GM10266 (cell line): ENCODE measurements around the gene HMG20A.

ENCODE experiments used
- DNase-seq: peaks from one replicate; pipeline ENCODE4 v3.0.0; 2012; ENCODE audit errors: extremely low spot score
- TF ChIP-seq, protein P1 (sequence below): IDR thresholded peaks from 2 replicates; pipeline ENCODE4 v1.5.1; 2012; ENCODE audit warnings: mild to moderate bottlenecking, low read depth; ENCODE audit not compliant: control insufficient read depth, insufficient read depth; ENCODE audit errors: missing control alignments

HMG20A gene

DNA sequence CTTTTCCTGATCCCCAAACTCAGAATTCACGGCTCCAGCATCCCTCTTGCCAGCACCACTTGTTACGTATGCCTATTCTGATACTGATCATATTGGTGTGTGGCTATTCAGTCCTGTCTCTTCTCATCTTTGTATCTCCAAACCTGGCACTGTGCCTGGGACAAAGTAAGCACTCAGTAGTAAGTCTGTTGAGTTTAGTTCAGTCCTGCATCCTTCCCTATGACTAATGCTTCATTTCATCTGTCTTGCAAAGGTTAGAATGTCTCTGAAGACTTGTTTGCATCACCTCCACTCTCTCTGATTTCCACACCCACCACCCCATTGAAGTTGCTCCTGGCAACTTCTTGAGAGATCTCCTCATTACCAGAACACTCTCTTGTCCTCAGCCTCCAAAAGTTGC, 80.3 kb downstream of the HMG20A start:
- TF ChIP-seq, protein P1, sequence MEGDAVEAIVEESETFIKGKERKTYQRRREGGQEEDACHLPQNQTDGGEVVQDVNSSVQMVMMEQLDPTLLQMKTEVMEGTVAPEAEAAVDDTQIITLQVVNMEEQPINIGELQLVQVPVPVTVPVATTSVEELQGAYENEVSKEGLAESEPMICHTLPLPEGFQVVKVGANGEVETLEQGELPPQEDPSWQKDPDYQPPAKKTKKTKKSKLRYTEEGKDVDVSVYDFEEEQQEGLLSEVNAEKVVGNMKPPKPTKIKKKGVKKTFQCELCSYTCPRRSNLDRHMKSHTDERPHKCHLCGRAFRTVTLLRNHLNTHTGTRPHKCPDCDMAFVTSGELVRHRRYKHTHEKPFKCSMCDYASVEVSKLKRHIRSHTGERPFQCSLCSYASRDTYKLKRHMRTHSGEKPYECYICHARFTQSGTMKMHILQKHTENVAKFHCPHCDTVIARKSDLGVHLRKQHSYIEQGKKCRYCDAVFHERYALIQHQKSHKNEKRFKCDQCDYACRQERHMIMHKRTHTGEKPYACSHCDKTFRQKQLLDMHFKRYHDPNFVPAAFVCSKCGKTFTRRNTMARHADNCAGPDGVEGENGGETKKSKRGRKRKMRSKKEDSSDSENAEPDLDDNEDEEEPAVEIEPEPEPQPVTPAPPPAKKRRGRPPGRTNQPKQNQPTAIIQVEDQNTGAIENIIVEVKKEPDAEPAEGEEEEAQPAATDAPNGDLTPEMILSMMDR, result no peak
- no peak for DNase-seq

DNA sequence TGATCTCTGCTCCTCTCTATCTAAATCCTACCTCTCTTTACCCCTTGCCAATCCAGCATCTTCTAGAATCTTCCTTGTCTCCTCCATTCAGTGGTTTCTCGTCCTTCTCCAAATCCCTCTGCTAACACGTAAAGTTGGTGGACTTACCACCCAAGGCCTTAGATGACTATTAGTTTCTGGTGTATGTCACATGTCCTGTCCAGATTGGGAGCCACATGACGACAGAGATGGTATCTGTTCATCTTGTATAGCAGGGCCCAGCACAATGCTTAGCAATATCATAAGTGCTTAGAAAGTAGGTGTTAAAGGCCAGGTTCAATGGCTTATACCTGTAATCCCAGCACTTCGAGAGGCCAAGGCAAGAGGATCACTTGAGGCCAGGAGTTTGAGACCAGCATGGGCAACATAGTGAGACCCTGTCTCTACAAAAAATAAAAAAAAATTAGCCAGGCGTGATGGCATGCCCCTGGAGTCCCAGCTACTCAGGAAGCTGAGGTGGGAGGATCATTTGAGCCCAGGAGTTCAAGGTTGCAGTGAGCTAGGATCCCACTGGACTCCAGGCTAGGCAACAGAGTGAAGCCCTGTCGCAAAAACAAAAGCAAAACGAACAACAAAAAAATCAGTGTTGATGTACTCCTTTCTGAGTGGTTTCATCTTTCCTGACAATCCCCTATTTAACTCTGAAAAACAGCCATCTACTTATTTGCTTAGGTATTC, 81.8 kb downstream of the HMG20A start:
- TF ChIP-seq, protein P1, result no peak
- DNase-seq, result no peak

DNA sequence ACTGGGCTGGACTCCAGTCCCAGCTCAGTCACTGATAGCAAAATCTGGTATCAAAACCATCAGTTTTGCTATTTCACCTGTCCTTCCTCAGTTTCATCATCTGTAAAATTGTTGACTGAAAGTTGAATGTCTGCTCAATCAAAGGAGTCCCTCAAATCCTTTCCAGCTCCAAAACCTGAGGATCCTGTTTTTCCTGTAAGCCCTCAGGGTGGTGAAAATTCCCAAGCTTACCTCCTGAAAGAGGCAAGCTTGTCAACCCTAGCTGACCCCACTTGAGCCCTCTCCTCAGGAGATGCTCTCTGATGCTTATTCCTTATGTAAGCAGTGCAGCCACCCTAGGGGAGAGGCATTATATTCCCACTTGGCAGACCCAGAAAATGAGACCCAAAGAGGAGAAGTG, 82.6 kb downstream of the HMG20A start:
- DNase-seq, result no peak
- TF ChIP-seq, protein P1, result no peak

DNA sequence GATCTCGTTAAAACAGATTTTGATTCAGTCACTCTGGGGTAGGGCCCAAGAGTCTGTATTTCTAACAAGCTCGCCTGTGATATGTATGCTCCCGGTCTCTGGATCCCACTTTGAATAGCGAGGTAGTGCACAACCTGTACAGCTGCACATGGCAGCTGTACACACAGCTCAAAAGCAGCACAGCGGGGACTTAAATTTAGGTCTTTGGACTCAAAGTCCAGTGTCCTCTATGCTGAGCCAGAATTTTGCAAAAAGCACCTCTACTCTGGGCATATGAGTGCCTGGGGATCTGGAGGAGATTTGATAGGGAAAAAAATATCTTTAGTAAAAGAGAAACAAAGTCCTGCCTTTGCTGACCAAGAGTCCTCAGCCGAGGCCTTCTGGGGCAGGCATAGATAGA, 83.1 kb downstream of the HMG20A start:
- DNase-seq, result no peak
- TF ChIP-seq, protein P1, result no peak

DNA sequence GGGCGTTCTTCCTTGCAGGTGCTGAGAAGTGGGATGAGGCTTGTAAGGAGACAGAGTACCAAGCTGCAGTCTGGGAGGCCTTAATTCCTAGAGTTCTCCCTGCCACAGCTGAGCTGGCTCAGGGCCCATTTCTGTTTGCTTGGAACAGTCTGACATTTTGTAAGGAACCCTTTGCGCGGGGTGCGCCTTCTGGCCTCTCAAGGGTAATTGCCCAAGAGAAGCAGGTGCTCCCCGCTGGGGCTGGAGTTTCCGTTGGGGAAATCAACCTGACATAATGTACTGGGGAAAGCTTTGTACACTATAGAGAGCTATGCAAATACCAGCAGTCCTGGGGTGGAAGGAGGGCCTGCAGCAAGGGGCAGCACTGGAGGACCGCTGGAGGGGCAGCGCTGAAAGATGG, 83.6 kb downstream of the HMG20A start:
- TF ChIP-seq, protein P1, result no peak
- no peak for DNase-seq

DNA sequence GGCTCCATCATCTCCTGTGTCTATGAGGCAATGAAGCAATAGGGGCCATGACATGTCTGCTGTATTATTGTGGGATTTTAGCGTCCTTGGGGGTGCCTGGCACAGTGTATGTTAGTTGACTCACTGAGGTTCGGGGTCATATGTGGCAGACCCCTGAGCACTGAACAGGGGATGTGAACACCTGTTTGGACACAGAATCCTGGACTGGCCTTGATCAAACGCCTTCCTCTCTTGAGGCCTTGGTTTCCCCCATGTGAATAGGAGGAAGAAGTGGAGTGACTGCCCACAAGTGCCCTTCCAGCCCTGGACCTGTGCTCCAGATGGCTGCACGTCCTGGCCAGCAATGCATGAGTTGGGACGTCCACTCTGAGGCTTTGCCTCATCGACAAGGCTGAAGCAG, 84.2 kb downstream of the HMG20A start:
- TF ChIP-seq, protein P1, result no peak
- DNase-seq, result no peak

DNA sequence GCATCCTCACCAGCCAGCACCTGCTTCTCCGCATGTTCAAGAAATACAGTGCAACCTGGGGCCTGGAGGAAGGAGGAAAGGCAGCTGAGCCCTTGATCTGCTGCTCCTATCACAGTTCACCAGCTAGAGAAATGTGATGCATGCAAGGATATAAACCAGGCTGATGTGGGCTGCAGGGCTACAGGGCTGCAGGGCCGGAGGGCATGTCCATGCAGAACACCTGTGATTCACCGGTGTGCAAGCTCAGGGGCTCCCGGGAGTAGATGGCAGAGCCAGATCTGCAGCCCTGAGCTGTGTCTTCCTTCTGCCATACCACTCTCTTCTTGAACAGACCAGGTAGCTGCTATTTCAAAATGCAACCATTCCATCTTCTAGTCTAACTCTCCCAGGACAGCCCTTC, 84.9 kb downstream of the HMG20A start:
- TF ChIP-seq, protein P1, result no peak
- DNase-seq, result no peak
